Measurements from ENCODE around the gene ALPK1. TPM values are rescaled to one million over a fixed set of nuclear protein-coding genes. Genes with fewer than 3 reads are reported as not detected.
"Not testable (repeated sequence)": the region's sequence is repeated elsewhere in the genome, so short reads cannot be mapped to it uniquely, and the experiment has no call there.

The ALPK1 gene
- total RNA-seq, 4 donors from 2014 or later, result 14.8 to 43.8 (median 19.1) TPM

DNA sequence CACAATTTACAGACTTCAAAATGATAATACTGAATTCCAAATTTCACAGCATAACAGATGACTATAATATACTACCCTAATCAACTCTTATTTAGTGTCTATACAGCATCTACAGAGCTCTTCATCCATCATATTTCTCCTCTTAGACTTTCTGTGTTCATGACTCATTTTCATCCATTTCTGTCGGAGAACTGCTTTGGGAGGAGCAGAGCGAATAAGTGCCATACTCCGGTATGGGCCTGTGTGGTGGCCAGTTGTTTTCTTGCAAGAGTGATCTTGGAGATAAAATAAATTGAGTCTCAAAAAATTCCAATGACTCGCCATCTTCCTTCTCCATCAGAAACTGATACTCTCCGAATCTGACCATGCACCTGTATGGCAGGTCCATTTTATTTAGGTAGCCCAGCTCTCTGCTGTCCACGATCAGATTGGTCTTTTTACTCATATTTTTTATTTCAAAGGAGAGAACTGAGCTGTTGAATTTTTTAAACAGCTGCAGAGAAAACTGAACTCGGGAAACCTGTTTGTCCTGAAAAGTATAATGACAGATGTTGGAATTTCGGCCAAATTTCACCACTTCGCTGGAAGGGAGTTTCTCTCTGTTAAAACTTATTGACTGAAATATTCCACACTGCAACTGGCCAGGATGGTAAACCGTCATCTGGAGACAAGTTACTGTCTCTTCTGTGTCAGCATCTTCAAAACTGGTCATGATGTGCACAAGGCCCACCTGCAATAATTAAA is 19.3 kb upstream of the ALPK1 start:
- ATAC-seq (ENCODE audit: low FRiP score), result no peak
- TF ChIP-seq, protein P1, sequence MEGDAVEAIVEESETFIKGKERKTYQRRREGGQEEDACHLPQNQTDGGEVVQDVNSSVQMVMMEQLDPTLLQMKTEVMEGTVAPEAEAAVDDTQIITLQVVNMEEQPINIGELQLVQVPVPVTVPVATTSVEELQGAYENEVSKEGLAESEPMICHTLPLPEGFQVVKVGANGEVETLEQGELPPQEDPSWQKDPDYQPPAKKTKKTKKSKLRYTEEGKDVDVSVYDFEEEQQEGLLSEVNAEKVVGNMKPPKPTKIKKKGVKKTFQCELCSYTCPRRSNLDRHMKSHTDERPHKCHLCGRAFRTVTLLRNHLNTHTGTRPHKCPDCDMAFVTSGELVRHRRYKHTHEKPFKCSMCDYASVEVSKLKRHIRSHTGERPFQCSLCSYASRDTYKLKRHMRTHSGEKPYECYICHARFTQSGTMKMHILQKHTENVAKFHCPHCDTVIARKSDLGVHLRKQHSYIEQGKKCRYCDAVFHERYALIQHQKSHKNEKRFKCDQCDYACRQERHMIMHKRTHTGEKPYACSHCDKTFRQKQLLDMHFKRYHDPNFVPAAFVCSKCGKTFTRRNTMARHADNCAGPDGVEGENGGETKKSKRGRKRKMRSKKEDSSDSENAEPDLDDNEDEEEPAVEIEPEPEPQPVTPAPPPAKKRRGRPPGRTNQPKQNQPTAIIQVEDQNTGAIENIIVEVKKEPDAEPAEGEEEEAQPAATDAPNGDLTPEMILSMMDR (IDR thresholded peaks at IDR 0.05), result no peak
- no peak for DNase-seq (ENCODE audit: low spot score)

DNA sequence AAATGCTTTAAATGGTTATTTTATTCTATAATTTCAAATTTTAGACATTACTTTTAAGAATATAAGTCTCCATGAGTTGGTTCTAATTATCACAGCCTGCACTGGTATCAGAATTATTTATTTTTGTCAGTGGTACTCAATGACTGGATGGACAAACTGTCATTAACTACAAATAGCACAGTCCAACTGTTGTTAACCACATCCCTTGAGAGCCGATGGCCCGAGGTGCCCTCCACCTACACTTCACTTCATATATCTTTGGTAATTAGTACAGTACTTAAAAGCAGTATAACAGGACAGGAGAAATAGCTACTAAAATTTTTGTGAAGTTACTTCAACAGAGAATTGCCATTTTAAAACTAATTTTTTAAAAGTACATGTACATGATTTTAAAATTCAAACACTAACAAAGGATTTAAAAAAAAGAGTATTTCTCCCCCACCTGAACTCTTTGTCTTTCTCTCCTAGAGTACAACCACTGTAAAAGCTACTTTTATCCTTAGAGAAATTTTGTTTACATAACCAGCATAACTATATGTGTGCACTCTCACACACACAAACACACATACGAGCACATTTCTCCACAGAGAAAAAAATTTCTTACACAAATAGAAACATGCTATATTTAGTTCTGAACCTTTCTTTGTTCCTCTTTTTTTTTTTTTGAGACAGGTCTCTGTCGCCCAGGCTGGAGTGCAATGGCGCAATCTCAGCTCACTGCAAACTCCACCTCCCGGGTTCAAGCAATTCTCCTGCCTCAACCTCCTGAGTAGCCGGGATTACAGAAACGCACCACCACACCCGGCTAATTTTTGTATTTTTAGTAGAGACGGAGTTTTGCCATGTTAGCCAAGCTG is 17.9 kb upstream of the ALPK1 start:
- TF ChIP-seq, protein P1 (IDR thresholded peaks at IDR 0.05), result no peak
- no peak for DNase-seq (ENCODE audit: low spot score)
- ATAC-seq (ENCODE audit: low FRiP score), result no peak

DNA sequence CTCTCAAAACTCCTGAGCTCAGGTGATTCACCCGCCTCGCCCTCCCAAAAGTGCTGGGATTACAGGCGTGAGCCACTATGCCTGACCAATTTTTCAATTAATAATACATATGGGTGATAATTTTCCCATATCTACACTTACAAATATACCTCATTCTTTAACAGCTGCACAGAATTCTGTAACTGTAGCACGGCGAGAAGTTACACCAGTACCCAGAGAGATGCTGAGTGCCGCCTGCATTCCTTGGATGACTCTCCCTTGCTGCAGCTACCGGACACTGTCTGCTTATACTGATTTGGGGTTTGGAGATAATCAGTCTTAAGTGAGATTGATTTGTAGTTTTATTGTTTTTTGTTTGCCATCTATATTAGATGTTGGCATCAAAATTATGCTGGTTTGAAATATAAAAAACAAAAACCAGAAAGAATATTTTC is 17.3 kb upstream of the ALPK1 start:
- no peak for ATAC-seq (ENCODE audit: low FRiP score)
- TF ChIP-seq, protein P1 (IDR thresholded peaks at IDR 0.05), result no peak

DNA sequence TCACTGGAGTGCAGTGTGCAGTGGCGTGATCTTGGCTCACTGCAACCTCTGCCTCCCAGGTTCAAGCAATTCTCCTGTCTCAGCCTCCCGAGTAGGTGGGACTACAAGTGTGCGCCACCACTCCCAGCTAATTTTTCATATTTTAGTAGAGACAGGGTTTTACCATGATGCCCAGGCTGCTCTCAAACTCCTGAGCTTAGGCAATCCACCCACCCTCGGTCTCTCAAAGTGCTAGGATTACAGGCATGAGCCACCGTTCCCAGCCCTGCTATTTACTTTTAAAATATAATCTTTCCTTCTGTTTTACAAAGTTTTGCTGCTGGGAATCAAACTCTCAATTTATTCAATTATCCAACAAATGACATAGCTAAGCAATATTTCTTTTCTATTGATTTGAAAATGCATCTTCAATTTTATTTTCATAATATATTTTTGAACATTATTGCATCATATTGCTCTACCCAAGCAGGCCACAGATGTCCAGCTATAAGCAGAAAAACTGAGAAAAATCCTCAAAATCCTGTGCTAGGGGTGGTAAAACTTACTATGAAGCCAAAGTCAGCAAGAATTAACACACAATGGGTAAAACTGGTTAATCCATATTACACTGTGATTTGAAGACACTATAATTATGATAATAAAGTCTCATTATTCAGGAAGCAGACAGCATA is 16.6 kb upstream of the ALPK1 start:
- no peak for ATAC-seq (ENCODE audit: low FRiP score)
- no peak for DNase-seq (ENCODE audit: low spot score)
- TF ChIP-seq, protein P1 (IDR thresholded peaks at IDR 0.05), result no peak

More for the DNA sequence above, 17.3 kb upstream of the ALPK1 start:
- no peak for DNase-seq (ENCODE audit: low spot score)

DNA sequence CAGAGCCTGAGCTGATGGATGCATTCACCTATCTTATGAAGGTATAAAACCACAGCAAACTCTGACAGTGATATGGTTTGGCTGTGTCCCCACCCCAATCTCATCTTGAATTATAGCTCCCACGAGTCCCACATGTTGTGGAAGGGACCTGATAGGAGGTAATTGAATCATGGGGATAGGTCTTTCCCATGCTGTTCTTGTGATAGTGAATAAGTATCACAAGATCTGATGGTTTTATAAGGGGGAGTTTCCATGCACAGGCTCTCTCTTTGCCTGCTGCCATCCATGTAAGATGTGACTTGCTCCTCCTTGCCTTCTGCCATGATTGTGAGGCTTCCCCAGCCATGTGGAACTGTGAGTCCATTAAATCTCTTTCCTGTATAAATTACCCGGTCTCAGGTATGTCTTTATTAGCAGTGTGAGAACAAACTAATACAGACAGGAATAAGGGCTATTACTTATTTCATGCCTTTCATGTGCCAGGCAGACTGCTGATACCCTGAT is 15.2 kb upstream of the ALPK1 start:
- not testable (repeated sequence) for ATAC-seq (ENCODE audit: low FRiP score); DNase-seq (ENCODE audit: low spot score)

DNA sequence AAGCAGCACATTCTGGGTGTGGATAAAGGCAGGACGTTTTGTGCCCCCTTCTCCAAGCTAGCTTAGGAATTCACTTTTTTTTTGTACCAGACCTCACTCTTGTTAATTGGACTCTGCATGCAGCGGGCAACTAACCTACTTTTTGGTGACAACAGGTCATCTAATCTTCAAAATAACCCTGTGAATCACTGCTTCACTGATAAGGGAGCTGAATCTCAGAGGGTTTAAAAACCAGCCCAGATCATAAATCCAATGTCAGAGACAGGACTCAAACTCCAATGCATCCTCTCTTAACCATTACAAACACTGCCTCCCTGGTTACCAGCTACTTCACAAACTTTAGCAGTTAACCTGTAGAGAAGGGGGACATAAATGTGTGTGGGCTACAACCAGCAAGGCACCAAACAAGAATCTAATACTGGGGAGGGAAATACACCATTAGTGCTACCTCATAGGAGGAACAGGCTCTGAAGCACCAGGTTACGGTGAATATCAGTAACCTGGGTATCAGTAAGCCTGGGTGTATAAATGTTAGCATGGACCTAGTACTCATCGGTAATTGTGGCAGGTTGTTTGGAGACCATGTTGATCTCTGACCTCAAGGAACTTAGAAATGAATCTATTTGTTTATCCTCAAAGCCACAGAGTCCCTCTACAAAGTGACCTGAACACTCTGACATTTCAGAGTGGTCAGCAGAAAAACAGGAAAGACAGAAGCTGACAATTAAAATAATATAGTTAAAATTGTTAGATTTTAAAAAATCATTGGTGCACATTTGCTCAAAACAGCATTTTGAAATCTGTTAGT is 14.1 kb upstream of the ALPK1 start:
- DNase-seq (ENCODE audit: low spot score) (no peak), ATAC-seq (ENCODE audit: low FRiP score) (no peak)
- TF ChIP-seq, protein P1 (IDR thresholded peaks at IDR 0.05), result no peak
